A673 (cell line): Measurements from ENCODE around the gene RNU5D-1.
A peak's percentile ranks its signal among the peaks of the same experiment; 100 is the strongest.

ENCODE experiments used
- EZH2 ChIP-seq: fragments of 200-600 bp; sonication (generic); IDR thresholded peaks from 2 replicates; pipeline ENCODE4 v1.6.1; 2017; ENCODE audit warnings: borderline replicate concordance, low read depth, mild to moderate bottlenecking, mixed read lengths, antibody characterized with exemption, low read length; ENCODE audit not compliant: poor library complexity, severe bottlenecking
- TF ChIP-seq, protein P1 (sequence below): fragments of 300-800, 200-600 bp; sonication (generic); conservative IDR thresholded peaks from 2 replicates; pipeline ENCODE4 v1.5.1; 2017; ENCODE audit warnings: low read depth, mild to moderate bottlenecking, antibody characterized with exemption, low read length, moderate library complexity, mixed read lengths

DNA sequence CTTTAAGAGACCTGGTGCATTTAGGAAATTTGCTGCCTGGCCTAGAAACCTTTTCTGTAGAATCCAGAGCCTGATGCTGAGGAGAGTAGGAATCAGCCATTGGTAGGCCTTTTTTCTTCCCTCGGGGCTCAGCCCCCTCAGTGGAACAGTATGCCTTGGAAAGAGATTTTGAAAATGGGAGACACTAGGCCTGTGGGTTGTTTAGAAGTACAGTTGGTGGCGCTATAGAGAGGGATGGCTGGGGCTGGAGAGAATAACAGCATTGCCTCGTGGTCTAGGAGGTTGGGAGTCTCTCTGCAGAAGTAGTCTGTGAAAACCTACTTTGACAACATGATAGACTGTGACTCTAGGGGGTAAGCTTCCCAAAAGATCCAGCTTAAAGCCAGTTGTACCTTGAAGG is 16.9 kb upstream of the RNU5D-1 start:
- TF ChIP-seq, protein P1, sequence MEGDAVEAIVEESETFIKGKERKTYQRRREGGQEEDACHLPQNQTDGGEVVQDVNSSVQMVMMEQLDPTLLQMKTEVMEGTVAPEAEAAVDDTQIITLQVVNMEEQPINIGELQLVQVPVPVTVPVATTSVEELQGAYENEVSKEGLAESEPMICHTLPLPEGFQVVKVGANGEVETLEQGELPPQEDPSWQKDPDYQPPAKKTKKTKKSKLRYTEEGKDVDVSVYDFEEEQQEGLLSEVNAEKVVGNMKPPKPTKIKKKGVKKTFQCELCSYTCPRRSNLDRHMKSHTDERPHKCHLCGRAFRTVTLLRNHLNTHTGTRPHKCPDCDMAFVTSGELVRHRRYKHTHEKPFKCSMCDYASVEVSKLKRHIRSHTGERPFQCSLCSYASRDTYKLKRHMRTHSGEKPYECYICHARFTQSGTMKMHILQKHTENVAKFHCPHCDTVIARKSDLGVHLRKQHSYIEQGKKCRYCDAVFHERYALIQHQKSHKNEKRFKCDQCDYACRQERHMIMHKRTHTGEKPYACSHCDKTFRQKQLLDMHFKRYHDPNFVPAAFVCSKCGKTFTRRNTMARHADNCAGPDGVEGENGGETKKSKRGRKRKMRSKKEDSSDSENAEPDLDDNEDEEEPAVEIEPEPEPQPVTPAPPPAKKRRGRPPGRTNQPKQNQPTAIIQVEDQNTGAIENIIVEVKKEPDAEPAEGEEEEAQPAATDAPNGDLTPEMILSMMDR, result peak; percentile 37
- TF ChIP-seq EZH2, result no peak
